A549 (cell line): ENCODE data around the gene LRRC14B.

Experiments used
- CTCF ChIP-seq: fragments of >200 bp; sonication (Bioruptor Twin); formaldehyde crosslinking; IDR thresholded peaks from 3 replicates; pipeline ENCODE4 v1.5.1; 2016
- KDM1A ChIP-seq: fragments of 200-600 bp; sonication (generic); IDR thresholded peaks from 2 replicates; pipeline ENCODE4 v1.6.1; 2016; ENCODE audit warnings: low read depth, mild to moderate bottlenecking
- RAD21 ChIP-seq, 2 experiments: fragments of >200 bp in 1 of 2; sonication (Bioruptor Twin) in 1 of 2; formaldehyde crosslinking in 1 of 2; IDR thresholded peaks in 1 of 2; conservative IDR thresholded peaks in 1 of 2; 2 replicates in 1 of 2; 3 replicates in 1 of 2; pipeline ENCODE4 v1.6.1; 2012 to 2018; ENCODE audit warnings: inconsistent platforms in 1 of 2
- SMC3 ChIP-seq: fragments of >200 bp; sonication (Bioruptor Twin); formaldehyde crosslinking; IDR thresholded peaks from 3 replicates; pipeline ENCODE4 v1.6.1; 2018; ENCODE audit warnings: inconsistent platforms

- no peak for TF ChIP-seq RAD21 (conservative IDR thresholded peaks at IDR 0.05 in 1 of 2, IDR thresholded peaks at IDR 0.05 in 1 of 2)
- no peak for TF ChIP-seq CTCF
- TF ChIP-seq SMC3 = no peak
- TF ChIP-seq KDM1A = no peak
Observed at GRCh38 chr5:171801-172331, 19.4 kb upstream of the LRRC14B start.
